ENCODE results near the gene ERF. TPM values are rescaled to one million over a fixed set of nuclear protein-coding genes. Genes with fewer than 3 reads are reported as not detected.

The ERF gene
- total RNA-seq (61.2 TPM), polyA plus RNA-seq (ENCODE audit: insufficient read depth, low read depth, low replicate concordance) (31.1 TPM)
- long read RNA-seq, donor 1, transcript ERF-201 (4 exons, 2,698 nt), result major isoform, 27 of 29 reads
- long read RNA-seq, donor 1, partial matches to known transcripts, result 0 of 29 reads
- long read RNA-seq, donor 1, other reads (novel, unspliced or antisense), result 0 of 29 reads
- long read RNA-seq, donor 2, transcript ERF-201 (4 exons, 2,698 nt), result major isoform, 20 of 21 reads
- long read RNA-seq, donor 2, partial matches to known transcripts, result 0 of 21 reads
- long read RNA-seq, donor 2, other reads (novel, unspliced or antisense), result 0 of 21 reads
- long read RNA-seq, donor 3, transcript ERF-201 (4 exons, 2,698 nt), result major isoform, 19 of 19 reads
- long read RNA-seq, donor 3, partial matches to known transcripts, result 0 of 19 reads
- long read RNA-seq, donor 3, other reads (novel, unspliced or antisense), result 0 of 19 reads
- long read RNA-seq, donor 4, transcript ERF-201 (4 exons, 2,698 nt), result major isoform, 33 of 50 reads
- long read RNA-seq, donor 4, partial matches to known transcripts, result 17 of 50 reads
- long read RNA-seq, donor 4, other reads (novel, unspliced or antisense), result 0 of 50 reads
- long read RNA-seq, donor 5, partial matches to known transcripts, result 0 of 1 reads
- long read RNA-seq, donor 5, other reads (novel, unspliced or antisense), result 0 of 1 reads
- long read RNA-seq, donor 6, transcript ERF-204 (2 exons, 557 nt), result minor isoform, 5 of 22 reads
- long read RNA-seq, donor 6, transcript ERF-201 (4 exons, 2,698 nt), result major isoform, 14 of 22 reads
- long read RNA-seq, donor 6, partial matches to known transcripts, result 0 of 22 reads
- long read RNA-seq, donor 6, other reads (novel, unspliced or antisense), result 0 of 22 reads
- long read RNA-seq, donor 7, result 0 reads
- long read RNA-seq, donor 8, transcript ERF-201 (4 exons, 2,698 nt), result major isoform, 22 of 27 reads
- long read RNA-seq, donor 8, partial matches to known transcripts, result 0 of 27 reads
- long read RNA-seq, donor 8, other reads (novel, unspliced or antisense), result 0 of 27 reads
- long read RNA-seq, donor 9, transcript ERF-201 (4 exons, 2,698 nt), result major isoform, 13 of 15 reads
- long read RNA-seq, donor 9, partial matches to known transcripts, result 0 of 15 reads
- long read RNA-seq, donor 9, other reads (novel, unspliced or antisense), result 0 of 15 reads
- long read RNA-seq, donor 10, transcript ERF-201 (4 exons, 2,698 nt), result major isoform, 20 of 25 reads
- long read RNA-seq, donor 10, partial matches to known transcripts, result 0 of 25 reads
- long read RNA-seq, donor 10, other reads (novel, unspliced or antisense), result 0 of 25 reads

DNA sequence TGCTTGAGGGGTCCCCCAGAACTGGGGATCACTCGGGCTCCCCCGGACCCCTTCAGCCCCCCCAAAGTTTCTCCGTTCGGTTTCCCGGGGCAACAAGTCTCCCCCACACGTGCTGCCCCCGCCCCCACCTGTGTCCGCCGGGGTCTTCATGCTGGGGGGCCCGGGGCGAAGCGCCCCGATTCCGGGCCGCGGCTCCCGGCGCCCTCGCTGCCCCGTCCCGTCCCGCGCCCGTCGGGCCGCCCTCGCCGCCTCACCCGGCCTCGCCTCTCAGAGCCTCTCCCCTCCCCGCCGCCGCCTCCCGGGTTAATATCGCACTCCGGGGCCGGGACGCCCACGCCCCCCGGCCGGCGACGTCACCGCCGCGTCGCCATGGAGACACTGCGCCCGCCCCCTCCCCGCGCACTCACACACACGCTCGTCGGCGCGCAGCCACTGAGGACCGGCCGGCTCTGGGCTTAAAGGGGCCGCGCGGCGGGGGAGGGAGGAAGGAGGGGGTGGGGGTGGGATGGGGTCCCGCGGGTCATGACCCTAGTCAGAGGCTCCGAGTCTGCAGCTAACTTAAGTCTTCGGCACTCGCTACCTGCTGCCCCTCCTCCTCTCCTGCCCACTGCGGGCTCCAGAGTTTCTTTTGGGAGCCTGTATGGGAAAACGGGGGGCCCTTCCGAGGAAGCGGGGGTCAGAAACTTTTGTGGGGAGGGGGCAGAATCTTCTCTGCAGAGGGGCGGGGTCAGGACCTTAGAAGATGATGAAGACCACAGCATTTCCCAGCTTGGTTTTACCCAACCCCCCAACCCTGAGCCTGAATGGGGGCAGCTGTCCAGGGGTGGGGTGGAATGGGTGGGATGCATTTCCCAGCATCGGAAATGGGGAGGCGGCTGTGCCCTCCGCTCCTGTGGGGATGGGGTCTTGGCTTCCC lies at the start of gene ERF:
Gene ERF (minus strand): TSS at position 279 of the 916 bp plus-strand sequence. CDS start 129 bp downstream, at position 150.
- FAIRE-seq, result no peak
- Histone ChIP-seq H3K9ac (ENCODE audit: low read length in 3 of 3) (peak within 1 kb of the TSS; percentile 39 to 98 (median 95)), H3K27me3 (ENCODE audit: control insufficient read depth, insufficient read depth, low read length) (no peaks in the 10 kb centered on the region), H3K36me3 (ENCODE audit: control insufficient read depth in 2 of 3, insufficient read depth in 3 of 3, low read length in 3 of 3) (peaks cover 0 to 4% (median 0%) of the 10 kb centered on the region in 3 donors), H3K4me1 (ENCODE audit: control insufficient read depth in 2 of 3, insufficient read depth in 2 of 3, low read depth in 1 of 3, low read length in 3 of 3) (peaks cover 0 to 22% (median 16%) of the 10 kb centered on the region in 3 donors), H3K9me3 (ENCODE audit: control insufficient read depth in 2 of 3, insufficient read depth in 1 of 3, low read length in 3 of 3) (no peaks in the 10 kb centered on the region), H3K4me3 (ENCODE audit: low read length in 3 of 3) (peak within 1 kb of the TSS; percentile 65 to 83 (median 82)), H3K27ac (ENCODE audit: low read depth in 2 of 2, low read length in 2 of 2) (peak within 1 kb of the TSS; percentile 98 to 99)
- TF ChIP-seq, protein P1, sequence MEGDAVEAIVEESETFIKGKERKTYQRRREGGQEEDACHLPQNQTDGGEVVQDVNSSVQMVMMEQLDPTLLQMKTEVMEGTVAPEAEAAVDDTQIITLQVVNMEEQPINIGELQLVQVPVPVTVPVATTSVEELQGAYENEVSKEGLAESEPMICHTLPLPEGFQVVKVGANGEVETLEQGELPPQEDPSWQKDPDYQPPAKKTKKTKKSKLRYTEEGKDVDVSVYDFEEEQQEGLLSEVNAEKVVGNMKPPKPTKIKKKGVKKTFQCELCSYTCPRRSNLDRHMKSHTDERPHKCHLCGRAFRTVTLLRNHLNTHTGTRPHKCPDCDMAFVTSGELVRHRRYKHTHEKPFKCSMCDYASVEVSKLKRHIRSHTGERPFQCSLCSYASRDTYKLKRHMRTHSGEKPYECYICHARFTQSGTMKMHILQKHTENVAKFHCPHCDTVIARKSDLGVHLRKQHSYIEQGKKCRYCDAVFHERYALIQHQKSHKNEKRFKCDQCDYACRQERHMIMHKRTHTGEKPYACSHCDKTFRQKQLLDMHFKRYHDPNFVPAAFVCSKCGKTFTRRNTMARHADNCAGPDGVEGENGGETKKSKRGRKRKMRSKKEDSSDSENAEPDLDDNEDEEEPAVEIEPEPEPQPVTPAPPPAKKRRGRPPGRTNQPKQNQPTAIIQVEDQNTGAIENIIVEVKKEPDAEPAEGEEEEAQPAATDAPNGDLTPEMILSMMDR (IDR thresholded peaks at IDR 0.05; ENCODE audit: borderline replicate concordance, extremely low read depth, insufficient read depth), result no peak
- intact Hi-C loops (cut with DNase I), result no loop called here
- peak; percentile 95 to 98 (median 98) for DNase-seq

DNA sequence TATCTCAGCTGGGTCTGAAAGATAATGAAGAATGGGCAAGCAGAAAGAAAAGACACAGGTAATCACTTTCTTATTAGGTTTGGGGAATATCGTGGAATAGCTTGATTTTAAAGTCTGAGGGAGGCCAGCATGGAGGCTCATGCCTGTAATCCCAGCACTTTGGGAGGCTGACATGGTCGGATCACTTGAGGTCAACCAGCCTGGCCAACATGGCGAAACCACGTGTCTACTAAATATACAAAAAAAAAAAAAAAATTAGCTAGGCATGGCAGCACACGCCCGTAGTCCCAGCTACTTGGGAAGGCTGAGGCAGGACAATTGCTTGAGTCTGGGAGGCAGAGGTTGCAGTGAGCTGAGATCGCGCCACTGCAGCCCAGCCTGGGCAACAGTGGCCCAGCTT lies 48.9 kb upstream of the ERF start:
- DNase-seq (no peak), FAIRE-seq (no peak)
- no peaks in the 10 kb centered on the region for H3K27me3 ChIP-seq (ENCODE audit: control insufficient read depth, insufficient read depth, low read length)
- intact Hi-C loops (cut with DNase I), result no loop called here
- no peak overlapping the region for H3K4me3 ChIP-seq (ENCODE audit: low read length in 3 of 3)
- H3K4me1 ChIP-seq (ENCODE audit: control insufficient read depth in 2 of 3, insufficient read depth in 2 of 3, low read depth in 1 of 3, low read length in 3 of 3), result peaks cover 2 to 4% (median 2%) of the 10 kb centered on the region in 3 donors
- no peak overlapping the region for H3K9ac ChIP-seq (ENCODE audit: low read length in 3 of 3)
- H3K36me3 ChIP-seq (ENCODE audit: control insufficient read depth in 2 of 3, insufficient read depth in 3 of 3, low read length in 3 of 3), result no peaks in the 10 kb centered on the region
- H3K9me3 ChIP-seq (ENCODE audit: control insufficient read depth in 2 of 3, insufficient read depth in 1 of 3, low read length in 3 of 3), result no peaks in the 10 kb centered on the region
- H3K27ac ChIP-seq (ENCODE audit: low read depth in 2 of 2, low read length in 2 of 2), result no peak overlapping the region
- TF ChIP-seq, protein P1 (IDR thresholded peaks at IDR 0.05; ENCODE audit: borderline replicate concordance, extremely low read depth, insufficient read depth), result no peak

- no peak for FAIRE-seq
- Histone ChIP-seq H3K9me3 (ENCODE audit: control insufficient read depth in 2 of 3, insufficient read depth in 1 of 3, low read length in 3 of 3) (no peaks in the 10 kb centered on the region), H3K36me3 (ENCODE audit: control insufficient read depth in 2 of 3, insufficient read depth in 3 of 3, low read length in 3 of 3) (no peaks in the 10 kb centered on the region), H3K27ac (ENCODE audit: low read depth in 2 of 2, low read length in 2 of 2) (no peak overlapping the region), H3K27me3 (ENCODE audit: control insufficient read depth, insufficient read depth, low read length) (no peaks in the 10 kb centered on the region), H3K4me1 (ENCODE audit: control insufficient read depth in 2 of 3, insufficient read depth in 2 of 3, low read depth in 1 of 3, low read length in 3 of 3) (peaks cover 2 to 4% (median 2%) of the 10 kb centered on the region in 3 donors), H3K9ac (ENCODE audit: low read length in 3 of 3) (peak overlapping the region in 1 of 3 donors; percentile 37), H3K4me3 (ENCODE audit: low read length in 3 of 3) (peak overlapping the region in 2 of 3 donors; percentile 49 to 75)
- TF ChIP-seq, protein P1 (IDR thresholded peaks at IDR 0.05; ENCODE audit: borderline replicate concordance, extremely low read depth, insufficient read depth), result no peak
- DNase-seq, result peak in 1 of 5 donors; percentile 32
- intact Hi-C loops (cut with DNase I), result no loop called here
Measured at GRCh38 chr19:42303101-42303464, 48.2 kb upstream of the ERF start.

Data from kidney (tissue), 22 donors.